Activated CD4-positive, alpha-beta T cell treated with anti-CD3 and anti-CD28 coated beads for 36 hours (primary cell): ENCODE measurements around the gene TTC32. TPM values are rescaled to one million over a fixed set of nuclear protein-coding genes. Genes with fewer than 3 reads are reported as not detected.
"Not testable (repeated sequence)": the region's sequence is repeated elsewhere in the genome, so short reads cannot be mapped to it uniquely, and the experiment has no call there.

Source experiments
- ATAC-seq: fragments of 200-7000 bp; cut with Tn5 transposase; one replicate; pipeline ENCODE4 v1.10.0; 2021; ENCODE audit warnings: mild to moderate bottlenecking, moderate library complexity
- CTCF ChIA-PET: fragments of 350-600 bp; sonication (Branson Sonifier 250); formaldehyde crosslinking; loops from one replicate; lab custom pipeline; 2021; ENCODE audit warnings: antibody characterized with exemption; lab: Charles Lee
- POLR2A ChIA-PET: fragments of 350-600 bp; sonication (Branson Sonifier 250); formaldehyde crosslinking; loops from one replicate; lab custom pipeline; 2021; ENCODE audit warnings: antibody characterized with exemption, inconsistent platforms; lab: Charles Lee
- DNase-seq: peaks from one replicate; pipeline ENCODE4 v3.0.0-alpha.2; 2020
- H3K27ac Mint-ChIP-seq: one replicate; pipeline ENCODE4 v1.8.0; 2021; ENCODE audit warnings: mixed read lengths
- H3K27me3 Mint-ChIP-seq: one replicate; pipeline ENCODE4 v1.8.0; 2021; ENCODE audit warnings: mixed read lengths
- H3K36me3 Mint-ChIP-seq: one replicate; pipeline ENCODE4 v1.8.0; 2021; ENCODE audit warnings: low read depth, mixed read lengths
- H3K4me1 Mint-ChIP-seq: one replicate; pipeline ENCODE4 v1.8.0; 2021; ENCODE audit warnings: mixed read lengths
- H3K4me3 Mint-ChIP-seq: one replicate; pipeline ENCODE4 v1.8.0; 2021; ENCODE audit warnings: mild to moderate bottlenecking, moderate library complexity, mixed read lengths
- H3K9me3 Mint-ChIP-seq: one replicate; pipeline ENCODE4 v1.8.0; 2021; ENCODE audit warnings: low read depth, mixed read lengths
- intact Hi-C, 2 experiments: fragments of 100-400 bp; cut with DNase I in 1 of 2; cut with micrococcal nuclease in 1 of 2; formaldehyde crosslinking; loops; one replicate each; pipeline versions ENCODE4 v1.14.2 to v1.15.1; 2022 to 2024; cut with DNase I, micrococcal nuclease
- total RNA-seq, 2 experiments: library from RNA; stranded (reverse); gene quantifications; one replicate each; pipeline ENCODE4 v1.2.3, GENCODE V29; 2021

Gene TTC32
- total RNA-seq, 2 experiments from 2014 or later, result 8.8 to 15.7 TPM

GRCh38 chr2:19927816-19928215 is 26.0 kb upstream of the TTC32 start:
- H3K4me1 Mint-ChIP-seq, POLR2A ChIA-PET, H3K27me3 Mint-ChIP-seq, ATAC-seq, intact Hi-C loops, H3K4me3 Mint-ChIP-seq, H3K27ac Mint-ChIP-seq, DNase-seq: not testable (repeated sequence)
- CTCF ChIA-PET, result interaction anchor here (0.6 kb wide), 1 partner anchor 45 kb away, joined by 3 read pairs; no protein-coding TSS in a partner anchor
- H3K9me3 Mint-ChIP-seq, result peaks cover 14% of the 10 kb centered on the region
- H3K36me3 Mint-ChIP-seq, result peaks cover 57% of the 10 kb centered on the region

GRCh38 chr2:19924526-19924925 is 22.7 kb upstream of the TTC32 start:
- H3K27me3 Mint-ChIP-seq, H3K4me3 Mint-ChIP-seq, H3K27ac Mint-ChIP-seq, CTCF ChIA-PET, intact Hi-C loops, ATAC-seq, H3K4me1 Mint-ChIP-seq, POLR2A ChIA-PET, DNase-seq: not testable (repeated sequence)
- peaks cover 13% of the 10 kb centered on the region for H3K9me3 Mint-ChIP-seq
- peaks cover 55% of the 10 kb centered on the region for H3K36me3 Mint-ChIP-seq

DNA sequence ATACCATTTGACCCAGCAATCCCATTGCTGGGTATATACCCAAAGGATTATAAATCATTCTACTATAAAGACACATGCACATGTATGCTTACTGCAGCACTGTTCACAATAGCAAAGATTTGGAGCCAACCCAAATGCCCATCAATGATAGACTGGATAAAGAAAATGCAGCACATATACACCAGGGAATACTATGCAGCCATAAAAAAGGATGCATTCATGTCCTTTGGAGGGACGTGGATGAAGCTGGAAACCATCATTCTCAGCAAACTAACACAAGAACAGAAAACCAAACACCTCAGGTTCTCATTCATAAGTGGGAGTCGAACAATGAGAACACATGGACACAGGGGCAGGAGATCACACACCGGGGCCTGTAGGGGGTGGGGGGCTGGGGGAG is 20.4 kb upstream of the TTC32 start:
- CTCF ChIA-PET, H3K27me3 Mint-ChIP-seq, H3K27ac Mint-ChIP-seq, DNase-seq, intact Hi-C loops, H3K9me3 Mint-ChIP-seq, H3K4me3 Mint-ChIP-seq, ATAC-seq, POLR2A ChIA-PET, H3K4me1 Mint-ChIP-seq: not testable (repeated sequence)
- H3K36me3 Mint-ChIP-seq, result peaks cover 42% of the 10 kb centered on the region

GRCh38 chr2:19916385-19916950 is 14.7 kb upstream of the TTC32 start:
- Mint-ChIP-seq H3K36me3 (peaks cover 17% of the 10 kb centered on the region), H3K4me1 (no peaks in the 10 kb centered on the region), H3K27ac (no peak overlapping the region), H3K9me3 (no peaks in the 10 kb centered on the region), H3K27me3 (no peaks in the 10 kb centered on the region), H3K4me3 (no peak overlapping the region)
- no peak for ATAC-seq
- CTCF ChIA-PET, result interaction anchor here (0.6 to 1.0 kb wide), 2 partner anchors 98 to 401 kb away, joined by 3 read pairs; no protein-coding TSS in a partner anchor
- POLR2A ChIA-PET, result no interaction called here
- intact Hi-C loops, result no loop called here
- no peak for DNase-seq

GRCh38 chr2:19914266-19914975 is 12.6 kb upstream of the TTC32 start:
- Mint-ChIP-seq H3K4me3 (no peak overlapping the region), H3K27me3 (no peaks in the 10 kb centered on the region), H3K9me3 (no peaks in the 10 kb centered on the region), H3K27ac (no peak overlapping the region), H3K36me3 (peaks cover 15% of the 10 kb centered on the region), H3K4me1 (no peaks in the 10 kb centered on the region)
- no peak for DNase-seq
- ATAC-seq, result no peak
- CTCF ChIA-PET, result interaction anchor here (0.9 kb wide), 1 partner anchor 10 kb away, joined by 3 read pairs; no protein-coding TSS in a partner anchor
- intact Hi-C loops, result no loop called here
- POLR2A ChIA-PET, result no interaction called here

GRCh38 chr2:19911808-19912509 is 10.2 kb upstream of the TTC32 start:
- no peak overlapping the region for H3K27ac Mint-ChIP-seq
- H3K4me3 Mint-ChIP-seq, result no peak overlapping the region
- DNase-seq (no peak), ATAC-seq (no peak)
- no peaks in the 10 kb centered on the region for H3K4me1 Mint-ChIP-seq
- intact Hi-C loops, result no loop called here
- no peaks in the 10 kb centered on the region for H3K27me3 Mint-ChIP-seq
- no peaks in the 10 kb centered on the region for H3K9me3 Mint-ChIP-seq
- ChIA-PET CTCF (interaction anchor here (0.8 kb wide), 1 partner anchor 125 kb away, joined by 3 read pairs; no protein-coding TSS in a partner anchor), POLR2A (no interaction called here)
- H3K36me3 Mint-ChIP-seq, result peaks cover 8% of the 10 kb centered on the region

DNA sequence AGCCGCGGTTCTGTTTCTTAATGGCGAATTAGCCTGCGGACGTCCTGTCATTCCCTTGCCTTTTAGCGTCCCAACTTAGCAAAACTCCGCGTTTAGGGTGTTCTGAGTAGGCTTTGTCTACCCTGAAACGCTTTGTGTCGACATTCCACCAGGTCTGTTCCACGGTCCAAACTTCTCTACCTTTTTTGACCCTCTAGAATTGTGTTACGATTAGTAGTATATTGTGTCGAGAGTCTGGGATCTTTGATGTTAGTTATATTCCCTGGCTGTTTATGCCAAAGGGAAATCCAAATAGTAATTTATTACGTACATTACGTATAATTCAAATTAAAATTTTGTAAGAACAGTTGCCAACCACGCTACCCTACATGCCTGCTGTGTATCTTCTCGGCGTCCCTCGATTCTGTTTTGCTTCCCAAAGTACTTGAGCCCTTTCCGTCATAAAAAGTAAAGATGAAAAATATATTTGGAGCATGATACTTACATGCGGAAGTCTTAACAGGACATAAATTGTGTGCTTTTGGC is 495 bp upstream of the TTC32 start:
- ChIA-PET POLR2A (interaction anchor here (0.7 kb wide), 3 partner anchors 147 to 464 kb away, joined by 3 to 4 read pairs (median 4); no protein-coding TSS in a partner anchor), CTCF (interaction anchor here (0.7 to 1.7 kb wide), 3 partner anchors 8 to 430 kb away, joined by 3 to 4 read pairs (median 4); no protein-coding TSS in a partner anchor)
- peak overlapping the region; percentile 84 for H3K4me3 Mint-ChIP-seq
- intact Hi-C loops, result loop anchor here (1.0 to 5.0 kb wide), 7 partner anchors 450 to 1342 kb away; partner anchors contain the start of genes LDAH (in 2 of the 2), PUM2 (in 1 of the 2) and RDH14 (in 1 of the 2)
- peaks cover 12% of the 10 kb centered on the region for H3K27me3 Mint-ChIP-seq
- peaks cover 12% of the 10 kb centered on the region for H3K36me3 Mint-ChIP-seq
- H3K9me3 Mint-ChIP-seq, result peaks cover 4% of the 10 kb centered on the region
- ATAC-seq, result no peak
- no peak for DNase-seq
- peak overlapping the region; percentile 93 for H3K27ac Mint-ChIP-seq
- peaks cover 44% of the 10 kb centered on the region for H3K4me1 Mint-ChIP-seq

GRCh38 chr2:19900931-19901441 is 797 bp downstream of the TTC32 start:
- CTCF ChIA-PET, result no interaction called here
- peaks cover 8% of the 10 kb centered on the region for H3K27me3 Mint-ChIP-seq

GRCh38 chr2:19899985-19900930 is 1.5 kb downstream of the TTC32 start:
- intact Hi-C loops, result loop anchor here (2.0 to 5.0 kb wide), 8 partner anchors 31 to 922 kb away; partner anchors contain the start of genes HS1BP3 (in 1 of the 2), LAPTM4A (in 1 of the 2), LDAH (in 1 of the 2) and PUM2 (in 1 of the 2)
- Mint-ChIP-seq H3K27ac (peak overlapping the region; percentile 93), H3K36me3 (peaks cover 21% of the 10 kb centered on the region), H3K4me3 (peak overlapping the region; percentile 84), H3K9me3 (peaks cover 4% of the 10 kb centered on the region), H3K4me1 (peaks cover 54% of the 10 kb centered on the region), H3K27me3 (peaks cover 5% of the 10 kb centered on the region)
- ATAC-seq, result peak; percentile 11
- POLR2A ChIA-PET, result interaction anchor here (0.7 to 1.1 kb wide), 3 partner anchors 65 to 151 kb away, joined by 3 to 6 read pairs (median 3); partner anchors contain the start of gene LAPTM4A
- CTCF ChIA-PET, result interaction anchor here (0.7 to 0.9 kb wide), 4 partner anchors 11 to 115 kb away, joined by 3 to 4 read pairs (median 3); no protein-coding TSS in a partner anchor
- peak; percentile 32 for DNase-seq

More at GRCh38 chr2:19900931-19901441, 797 bp downstream of the TTC32 start:
- ATAC-seq (no peak), DNase-seq (no peak)
- H3K4me3 Mint-ChIP-seq, result peak overlapping the region; percentile 84
- POLR2A ChIA-PET, result interaction anchor here (0.7 to 0.8 kb wide), 2 partner anchors 64 to 151 kb away, joined by 3 to 6 read pairs; partner anchors contain the start of gene LAPTM4A
- peaks cover 15% of the 10 kb centered on the region for H3K36me3 Mint-ChIP-seq
- peaks cover 47% of the 10 kb centered on the region for H3K4me1 Mint-ChIP-seq
- H3K9me3 Mint-ChIP-seq, result peaks cover 4% of the 10 kb centered on the region
- H3K27ac Mint-ChIP-seq, result peak overlapping the region; percentile 93
- intact Hi-C loops, result loop anchor here (1.0 to 5.0 kb wide), 11 partner anchors 32 to 1341 kb away; partner anchors contain the start of genes PUM2 (in 2 of the 2), HS1BP3 (in 1 of the 2), LAPTM4A (in 1 of the 2) and LDAH (in 1 of the 2)
